Stimulated activated CD4-positive, alpha-beta T cell treated with anti-CD3 and anti-CD28 coated beads, Interleukin-15, amount 100 ng/mL, for 1 hour (primary cell): ENCODE data around the gene SLC25A30.
"Not testable (repeated sequence)": the region's sequence is repeated elsewhere in the genome, so short reads cannot be mapped to it uniquely, and the experiment has no call there.

Source experiments
- DNase-seq, 2 donors: peaks; one replicate each; pipeline ENCODE4 v3.0.0-alpha.2; 2020; ENCODE audit warnings: low read depth in 1 of 2, low spot score in 1 of 2

SLC25A30 gene

DNA sequence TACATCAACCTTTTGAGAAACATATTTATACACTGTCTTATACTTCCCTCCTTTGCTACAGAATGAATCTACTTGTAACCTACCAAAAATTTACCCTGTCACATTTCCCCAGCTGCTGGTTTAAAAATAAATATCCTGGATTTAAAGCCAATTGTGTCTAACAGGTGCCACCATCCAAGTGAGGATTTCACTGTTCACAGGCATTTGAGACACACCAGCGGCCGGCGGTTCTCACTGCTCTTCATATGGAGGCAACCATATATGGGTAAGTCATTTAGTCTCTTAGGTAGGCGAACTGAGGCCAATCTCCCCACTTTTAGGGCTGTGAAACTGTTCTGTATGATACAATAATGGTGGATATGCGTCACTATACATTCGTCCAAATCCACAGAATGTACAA lies 26.2 kb downstream of the SLC25A30 start:
- DNase-seq: no peak

DNA sequence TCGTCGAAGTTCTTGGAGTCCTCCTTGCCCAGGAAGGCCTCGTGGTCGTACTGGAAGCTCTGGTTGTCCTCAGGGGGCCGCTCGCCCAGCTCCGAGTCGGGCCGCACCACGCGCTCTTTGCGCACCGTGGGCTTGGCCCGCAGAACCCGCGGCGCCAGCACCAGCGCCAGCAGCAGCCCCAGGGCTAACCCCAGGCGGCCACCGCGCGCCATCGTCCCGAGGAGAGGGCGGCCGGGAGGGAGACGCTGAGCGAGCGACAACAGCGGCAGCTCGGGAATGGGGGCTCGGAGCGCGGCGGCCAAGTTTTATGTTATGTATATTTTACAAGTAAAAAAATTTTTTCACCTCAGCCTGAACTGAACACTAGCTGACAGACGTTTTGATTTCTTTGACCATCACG lies 27.0 kb downstream of the SLC25A30 start:
- DNase-seq: not testable (repeated sequence)

DNA sequence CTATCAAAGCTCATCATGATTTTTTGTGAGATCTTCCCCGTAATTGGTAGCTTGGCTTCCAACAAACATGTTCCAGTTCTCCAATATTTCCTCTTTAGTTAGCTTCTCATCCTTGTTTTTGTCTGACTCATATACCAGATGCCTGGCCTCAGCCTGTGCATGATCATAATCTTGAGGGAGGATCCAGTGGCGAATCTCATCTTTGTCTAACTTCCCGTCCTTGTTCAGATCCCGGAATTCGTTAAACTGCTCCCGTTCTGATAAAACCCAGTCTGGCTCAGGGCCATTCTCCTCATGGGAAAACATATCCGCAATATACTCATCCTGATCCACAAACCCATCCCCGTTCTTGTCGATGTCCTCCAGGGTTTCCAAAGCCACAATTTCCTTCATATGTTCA lies 27.8 kb downstream of the SLC25A30 start:
- not testable (repeated sequence) for DNase-seq

DNA sequence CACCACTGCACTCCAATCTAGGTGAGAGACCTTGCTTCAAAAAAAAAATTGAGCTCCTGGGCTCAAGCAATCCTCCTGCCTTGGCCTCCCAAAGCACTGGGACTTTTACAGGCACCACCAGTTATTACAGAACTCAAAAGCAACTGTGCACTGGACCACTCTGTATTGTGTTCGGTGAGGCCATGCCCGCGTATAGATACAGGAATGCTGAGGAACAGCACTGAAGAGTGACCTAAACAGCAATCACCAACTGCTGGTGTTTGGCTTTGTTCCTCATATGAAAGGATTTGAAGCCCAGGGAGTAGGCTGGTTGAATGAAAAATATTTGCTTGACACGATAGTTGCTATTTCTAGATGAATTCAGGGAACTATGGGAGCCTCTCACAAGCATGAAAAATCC lies 29.5 kb downstream of the SLC25A30 start:
- DNase-seq: no peak

DNA sequence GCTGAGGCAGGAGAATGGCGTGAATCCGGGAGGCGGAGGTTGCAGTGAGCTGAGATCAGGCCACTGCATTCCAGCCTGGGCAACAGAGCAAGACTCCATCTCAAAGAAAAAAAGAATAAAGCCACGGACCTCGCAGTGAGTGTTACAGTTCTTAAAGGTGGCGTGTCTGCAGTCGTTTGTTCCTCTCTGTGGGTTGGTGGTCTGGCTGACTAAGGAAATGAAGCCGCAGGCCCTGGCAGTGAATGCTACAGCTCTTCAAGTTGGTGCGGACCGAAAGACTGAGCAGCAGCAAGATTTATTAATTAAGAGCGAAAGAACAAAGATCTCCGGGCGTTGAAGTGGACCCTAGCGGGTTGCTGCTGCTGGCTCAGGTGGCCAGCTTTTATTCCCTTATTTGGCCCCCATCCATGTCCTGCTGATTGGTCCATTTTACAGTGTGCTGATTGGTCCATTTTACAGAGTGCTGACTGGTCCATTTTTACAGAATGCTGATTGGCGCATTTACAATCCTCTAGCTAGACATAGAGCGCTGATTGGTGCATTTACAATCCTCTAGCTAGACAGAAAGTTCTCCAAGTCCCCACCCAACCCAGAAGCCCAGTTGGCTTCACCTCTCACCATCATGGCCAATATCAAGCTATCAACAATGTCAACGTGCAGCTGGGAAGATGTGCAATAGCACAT lies 31.1 kb downstream of the SLC25A30 start:
- not testable (repeated sequence) for DNase-seq

DNA sequence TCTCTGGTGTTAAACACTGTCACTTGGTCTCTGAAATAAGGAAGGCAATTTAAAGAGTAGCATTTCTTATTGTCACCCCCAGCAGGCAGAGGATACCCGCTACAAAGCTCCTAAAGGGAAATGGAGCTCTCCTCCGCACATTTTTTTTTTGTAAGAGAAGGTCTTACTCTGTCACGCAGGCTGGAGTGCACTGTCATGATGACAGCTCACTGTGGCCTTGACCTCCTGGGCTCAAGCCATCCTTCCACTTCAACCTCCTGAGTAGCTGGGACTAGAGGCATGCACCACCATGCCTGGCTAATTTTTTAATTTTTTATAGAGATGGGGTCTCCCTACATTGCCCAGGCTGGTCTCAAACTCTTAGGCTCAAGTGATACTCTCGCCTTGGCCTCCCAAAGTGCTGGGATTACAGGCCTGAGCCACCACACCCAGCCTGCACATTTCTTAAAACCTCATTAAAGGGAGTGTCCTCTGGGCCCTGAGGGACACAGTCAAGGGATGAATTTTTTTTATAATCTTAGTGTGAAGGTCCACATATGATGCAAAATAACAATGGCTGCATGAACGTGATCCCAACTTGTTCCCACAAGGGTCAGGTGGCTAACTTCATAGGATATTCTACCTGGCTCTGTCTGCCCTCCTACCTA lies 32.1 kb downstream of the SLC25A30 start:
- no peak for DNase-seq

DNA sequence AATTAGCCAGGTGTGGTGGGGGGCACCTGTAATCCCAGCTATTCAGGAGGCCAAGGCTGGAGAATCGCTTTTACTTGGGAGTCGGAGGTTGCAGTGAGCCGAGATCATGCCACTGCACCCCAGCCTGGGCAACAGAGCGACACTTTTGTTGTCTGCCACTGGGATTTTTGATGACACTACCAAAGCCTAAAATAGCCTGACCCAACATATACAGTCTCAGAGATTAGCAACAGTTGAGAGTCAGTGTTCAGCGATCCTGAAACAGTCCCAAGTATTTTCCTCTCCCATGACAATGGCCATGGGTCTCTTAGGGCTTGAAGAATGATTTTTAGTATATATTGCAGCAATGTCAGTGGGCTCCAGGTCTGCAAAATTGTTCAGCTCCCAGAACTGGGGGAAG lies 32.9 kb downstream of the SLC25A30 start:
- no peak for DNase-seq

DNA sequence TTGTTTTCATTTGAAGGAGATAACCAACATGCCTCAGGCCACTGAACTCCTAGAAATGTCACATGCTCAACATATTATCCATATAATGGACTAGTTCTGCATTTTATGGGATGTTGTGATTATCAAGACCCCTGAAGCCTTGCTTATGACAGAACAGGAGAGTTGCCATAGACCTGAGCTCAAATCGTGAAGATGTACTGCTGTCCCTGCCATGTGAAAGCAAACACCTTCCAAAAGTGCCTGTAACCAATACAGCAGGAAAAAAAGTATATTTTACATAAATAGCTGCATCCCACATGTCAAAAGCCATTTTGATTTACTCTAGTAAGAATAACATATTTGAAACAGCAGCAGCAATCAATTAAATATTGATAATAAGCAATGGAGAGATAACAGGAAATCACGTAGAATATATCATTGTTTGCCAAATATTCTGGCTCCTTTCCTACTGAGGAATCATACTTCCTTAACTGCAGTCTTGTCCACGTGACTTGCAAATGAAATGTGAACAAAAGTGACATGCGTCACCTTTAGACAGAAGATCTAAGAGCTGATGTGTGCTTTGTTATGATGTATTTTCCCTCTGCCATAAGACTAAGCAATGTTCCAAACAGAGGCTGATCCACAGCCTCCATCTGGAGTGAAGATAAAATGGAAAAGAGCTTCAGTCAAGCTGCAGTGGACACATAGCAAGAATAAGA lies 33.5 kb downstream of the SLC25A30 start:
- DNase-seq: no peak

DNA sequence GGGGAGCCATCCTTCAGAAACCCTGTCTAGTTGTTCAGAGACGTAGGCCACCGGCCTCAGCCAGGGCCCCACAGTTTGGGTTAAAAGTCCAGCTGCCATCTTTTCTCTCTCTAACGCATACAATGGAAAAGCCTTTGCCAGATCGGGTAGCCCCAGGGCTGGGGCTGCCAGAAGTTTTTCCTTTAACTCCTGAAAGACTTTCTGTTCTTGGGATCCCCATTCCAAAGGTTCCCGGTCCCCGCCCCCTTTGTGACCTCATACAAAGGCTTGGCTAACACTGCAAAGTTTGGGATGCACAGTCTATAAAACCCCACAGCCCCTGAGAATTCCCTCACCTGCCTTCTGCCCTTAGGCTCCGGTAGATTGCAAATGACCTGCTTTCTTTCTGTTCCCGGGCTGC lies 35.4 kb downstream of the SLC25A30 start:
- DNase-seq: not testable (repeated sequence)

DNA sequence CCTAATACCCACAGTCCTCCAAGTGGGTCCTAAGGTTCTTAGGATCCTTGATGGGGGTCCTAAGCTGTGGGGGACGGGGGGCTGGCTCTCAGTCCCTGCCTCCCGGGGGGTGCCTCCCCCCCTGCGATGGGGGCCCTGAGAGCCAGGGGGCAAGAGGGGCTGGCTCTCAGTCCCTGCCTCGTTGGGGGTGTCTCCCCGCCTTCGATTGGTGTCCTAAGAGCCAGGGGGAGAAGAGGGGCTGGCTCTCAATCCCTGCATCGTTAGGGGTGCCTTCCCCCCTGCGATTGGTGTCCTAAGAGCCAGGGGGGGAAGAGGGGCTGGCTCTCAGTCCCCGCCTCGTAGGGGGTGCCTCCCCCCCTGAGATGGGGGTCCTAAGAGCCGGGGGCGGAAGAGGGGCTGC lies 37.0 kb downstream of the SLC25A30 start:
- no peak for DNase-seq

DNA sequence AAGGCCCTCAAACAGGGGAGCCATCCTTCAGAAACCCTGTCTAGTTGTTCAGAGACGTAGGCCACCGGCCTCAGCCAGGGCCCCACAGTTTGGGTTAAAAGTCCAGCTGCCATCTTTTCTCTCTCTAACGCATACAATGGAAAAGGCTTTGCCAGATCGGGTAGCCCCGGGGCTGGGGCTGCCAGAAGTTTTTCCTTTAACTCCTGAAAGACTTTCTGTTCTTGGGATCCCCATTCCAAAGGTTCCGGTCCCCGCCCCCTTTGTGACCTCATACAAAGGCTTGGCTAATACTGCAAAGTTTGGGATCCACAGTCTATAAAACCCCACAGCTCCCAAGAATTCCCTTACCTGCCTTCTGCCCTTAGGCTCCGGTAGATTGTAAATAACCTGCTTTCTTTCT lies 37.5 kb downstream of the SLC25A30 start:
- not testable (repeated sequence) for DNase-seq

DNA sequence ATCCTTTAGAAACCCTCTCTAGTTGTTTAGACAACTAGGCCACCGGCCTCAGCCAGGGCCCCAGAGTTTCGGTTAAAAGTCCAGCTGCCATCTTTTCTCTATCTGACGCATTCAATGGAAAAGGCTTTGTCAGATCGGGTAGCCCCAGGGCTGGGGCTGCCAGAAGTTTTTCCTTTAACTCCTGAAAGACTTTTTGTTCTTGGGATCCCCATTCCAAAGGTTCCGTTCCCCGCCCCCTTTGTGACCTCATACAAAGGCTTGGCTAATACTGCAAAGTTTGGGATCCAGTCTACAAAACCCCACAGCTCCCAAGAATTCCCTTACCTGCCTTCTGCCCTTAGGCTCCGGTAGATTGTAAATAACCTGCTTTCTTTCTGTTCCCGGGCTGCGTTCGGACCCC lies 38.7 kb downstream of the SLC25A30 start:
- not testable (repeated sequence) for DNase-seq

DNA sequence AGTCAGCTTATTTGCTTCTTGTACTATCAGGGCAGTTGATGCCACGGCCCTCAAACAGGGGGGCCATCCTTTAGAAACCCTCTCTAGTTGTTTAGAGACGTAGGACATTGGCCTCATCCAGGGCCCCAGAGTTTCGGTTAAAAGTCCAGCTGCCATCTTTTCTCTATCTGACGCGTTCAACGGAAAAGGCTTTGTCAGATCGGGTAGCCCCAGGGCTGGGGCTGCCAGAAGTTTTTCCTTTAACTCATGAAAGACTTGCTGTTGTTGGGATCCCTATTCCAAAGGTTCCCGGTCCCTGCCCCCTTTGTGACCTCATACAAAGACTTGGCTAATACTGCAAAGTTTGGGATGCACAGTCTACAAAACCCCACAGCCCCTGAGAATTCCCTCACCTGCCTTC lies 39.4 kb downstream of the SLC25A30 start:
- not testable (repeated sequence) for DNase-seq

DNA sequence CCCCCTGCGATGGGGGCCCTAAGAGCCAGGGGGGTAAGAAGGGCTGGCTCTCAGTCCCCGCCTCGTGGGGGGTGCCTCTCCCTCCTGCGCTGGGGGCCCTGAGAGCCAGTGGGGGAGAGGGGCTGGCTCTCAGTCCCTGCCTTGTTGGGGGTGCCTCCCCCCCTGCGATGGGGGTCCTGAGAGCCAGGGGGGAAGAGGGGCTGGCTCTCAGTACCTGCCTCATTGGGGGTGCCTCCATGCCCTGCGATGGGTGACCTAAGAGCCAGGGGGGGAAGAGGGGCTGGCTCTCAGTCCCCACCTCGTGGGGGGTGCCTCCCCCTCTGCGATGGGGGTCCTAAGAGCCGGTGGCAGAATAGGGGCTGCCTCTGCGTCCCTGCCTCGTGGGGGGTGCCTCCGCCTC lies 40.9 kb downstream of the SLC25A30 start:
- DNase-seq: not testable (repeated sequence)

DNA sequence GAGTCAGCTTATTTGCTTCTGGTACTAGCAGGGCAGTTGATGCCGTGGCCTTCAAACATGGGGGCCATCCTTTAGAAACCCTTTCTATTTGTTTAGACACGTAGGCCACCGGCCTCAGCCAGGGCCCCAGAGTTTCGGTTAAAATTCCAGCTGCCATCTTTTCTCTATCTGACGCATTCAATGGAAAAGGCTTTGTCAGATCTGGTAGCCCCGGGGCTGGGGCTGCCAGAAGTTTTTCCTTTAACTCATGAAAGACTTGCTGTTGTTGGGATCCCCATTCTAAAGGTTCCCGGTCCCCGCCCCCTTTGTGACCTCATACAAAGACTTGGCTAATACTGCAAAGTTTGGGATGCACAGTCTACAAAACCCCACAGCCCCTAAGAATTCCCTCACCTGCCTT lies 41.5 kb downstream of the SLC25A30 start:
- DNase-seq: not testable (repeated sequence)

DNA sequence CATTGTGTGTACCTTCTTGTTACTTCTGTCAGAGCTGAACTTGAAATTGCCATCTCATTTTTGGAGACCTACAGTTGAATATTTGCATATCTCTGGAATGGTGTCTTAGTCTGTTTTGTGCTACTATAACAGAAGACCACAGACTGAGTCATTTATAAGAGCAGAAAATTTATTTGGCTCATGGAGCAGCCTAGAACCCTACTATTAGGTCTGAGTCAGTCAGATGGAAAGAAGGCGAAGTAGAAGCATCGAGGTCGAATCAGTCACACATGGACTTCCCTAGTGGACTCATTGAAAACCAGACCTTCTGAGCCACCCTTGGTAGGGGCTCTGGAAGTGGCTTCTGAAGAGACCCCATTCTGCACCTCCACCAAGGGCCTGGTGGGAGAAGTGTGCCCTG lies 43.3 kb downstream of the SLC25A30 start:
- no peak for DNase-seq

DNA sequence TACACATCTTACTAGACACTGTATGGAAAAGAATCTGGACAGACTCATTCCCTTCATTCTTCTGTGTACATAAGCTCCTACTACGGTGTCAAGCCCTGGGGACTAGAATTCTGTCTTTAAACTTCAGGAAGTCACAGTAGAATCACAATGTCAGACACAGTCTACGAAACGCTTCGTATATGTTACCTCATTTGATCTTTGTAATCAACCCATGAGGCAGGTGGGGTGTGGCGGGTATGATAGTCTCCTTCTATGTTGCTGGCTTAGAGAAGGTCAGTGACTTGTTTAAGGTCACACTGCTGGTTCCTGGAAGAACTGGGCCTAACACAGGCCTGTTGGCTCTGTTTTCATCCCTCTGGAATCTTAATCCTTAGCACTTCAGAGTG lies 45.0 kb downstream of the SLC25A30 start:
- DNase-seq: no peak

DNA sequence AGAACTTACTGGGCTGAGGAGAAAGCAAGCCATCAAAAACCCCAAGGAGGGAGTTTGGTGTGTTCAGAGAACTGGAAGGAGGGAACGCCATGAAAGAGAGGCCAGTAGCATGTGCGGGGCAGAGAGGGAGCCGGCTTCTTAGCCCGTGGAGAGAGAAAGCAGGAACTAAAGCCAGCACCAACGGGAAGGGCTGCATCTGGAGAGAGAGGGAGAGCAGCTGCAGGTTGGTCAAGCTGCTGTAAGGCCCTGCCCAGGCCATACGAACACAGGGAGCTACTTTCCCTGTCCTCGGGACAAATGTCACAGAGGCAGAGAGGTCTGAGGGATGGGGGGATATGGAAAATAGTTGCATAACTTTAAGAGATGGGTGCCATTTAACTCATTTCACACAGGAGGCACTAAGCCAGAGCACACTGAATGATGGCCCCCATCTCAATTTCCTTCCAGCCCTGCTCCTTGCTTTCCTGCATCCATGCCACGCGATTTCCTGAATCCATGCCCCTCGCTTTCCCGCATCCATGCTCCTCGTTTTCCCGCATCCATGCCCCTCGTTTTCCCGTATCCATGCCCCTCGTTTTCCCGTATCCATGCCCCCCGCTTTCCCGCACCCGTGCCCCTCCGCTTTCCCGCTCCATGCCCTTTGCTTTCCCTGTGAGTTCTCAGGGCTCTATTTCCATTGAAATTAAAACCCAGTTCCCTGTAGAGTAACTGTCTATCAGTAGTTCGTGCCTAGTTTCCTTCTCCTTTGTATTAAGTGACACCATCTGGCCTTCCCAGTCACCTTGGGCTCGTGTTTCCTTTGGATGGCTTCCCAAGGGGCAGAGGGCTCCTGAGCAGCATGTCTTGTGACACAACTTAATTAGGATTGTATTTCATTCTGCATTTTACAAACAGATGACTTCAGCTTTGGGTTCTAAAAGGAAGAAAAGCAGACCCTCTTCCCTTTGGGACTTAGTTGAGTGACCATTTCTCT lies 45.7 kb downstream of the SLC25A30 start:
- no peak for DNase-seq

DNA sequence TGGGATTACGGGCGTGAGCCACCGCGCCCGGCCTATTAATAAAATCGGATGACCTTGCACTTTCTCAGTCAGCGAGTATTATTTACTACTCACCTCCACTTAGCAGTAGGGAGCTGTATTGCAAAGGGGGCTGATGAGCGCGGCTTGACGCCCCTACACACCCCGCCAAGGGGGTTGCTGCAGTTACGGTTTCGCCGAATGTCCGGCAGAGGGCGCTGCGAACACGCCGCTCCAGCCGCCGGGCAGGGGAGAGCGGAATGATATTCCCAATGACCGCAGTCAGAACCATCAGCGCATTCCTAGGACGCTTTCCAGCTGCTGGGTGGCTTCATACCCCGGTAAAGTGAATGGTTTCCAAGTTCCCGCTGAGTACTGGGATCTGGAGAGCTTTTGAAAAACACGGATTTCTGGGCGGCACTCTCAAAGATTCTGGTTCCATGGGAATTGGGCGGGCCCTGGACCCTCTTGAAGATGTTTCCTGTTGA lies 47.2 kb downstream of the SLC25A30 start:
- DNase-seq: peak; percentile 23 to 33

DNA sequence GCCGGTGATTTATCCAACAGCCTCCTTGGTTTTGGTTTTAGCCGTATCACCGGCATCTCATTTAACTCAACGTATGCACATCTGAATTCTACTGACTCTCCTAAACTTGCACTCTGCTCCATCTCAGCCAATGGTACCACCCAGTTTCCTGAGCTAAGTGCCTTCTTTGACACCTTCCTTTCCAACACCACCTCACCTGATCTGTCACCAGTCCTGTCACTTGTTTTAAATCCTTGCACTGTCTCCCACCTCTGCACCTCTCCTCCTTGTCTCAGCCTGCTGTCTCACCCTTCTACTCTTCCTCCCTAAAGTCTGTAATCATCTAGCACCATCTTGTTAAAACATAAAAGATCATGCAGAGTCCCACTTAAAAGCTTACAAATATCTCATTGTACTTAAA lies 49.1 kb downstream of the SLC25A30 start:
- DNase-seq: no peak

DNA sequence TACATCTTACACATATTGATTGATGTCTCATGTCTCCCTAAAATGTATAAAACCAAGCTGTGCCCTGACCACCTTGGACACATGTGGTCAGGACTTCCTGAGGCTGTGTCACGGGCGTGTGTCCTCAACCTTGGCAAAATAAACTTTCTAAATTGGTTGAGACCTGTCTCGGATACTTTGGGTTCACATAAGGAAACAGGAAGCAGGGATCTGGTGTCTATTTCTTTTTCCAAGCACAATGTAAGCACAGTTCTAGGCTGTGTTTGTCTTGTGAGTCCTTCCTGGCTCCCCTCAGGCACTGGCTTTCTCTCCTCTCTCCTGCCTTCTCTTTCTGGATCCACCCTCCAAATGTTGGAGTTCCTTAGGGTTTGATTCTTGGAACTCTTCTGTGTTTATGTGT lies 49.6 kb downstream of the SLC25A30 start:
- no peak for DNase-seq
